Esophagus squamous epithelium (tissue), 5 donors: ENCODE measurements around the gene GPC1. TPM values are rescaled to one million over a fixed set of nuclear protein-coding genes. Genes with fewer than 3 reads are reported as not detected.
"Not testable (repeated sequence)": the region's sequence is repeated elsewhere in the genome, so short reads cannot be mapped to it uniquely, and the experiment has no call there.

Experiments
- DNase-seq: peaks from one replicate; lab custom pipeline; 2025; lab: John Stamatoyannopoulos, UW
- H3K27ac ChIP-seq, 4 donors: fragments of 200-600 bp; sonication (generic); one replicate each; pipeline ENCODE4 v1.5.1; 2016 to 2019; ENCODE audit warnings: mild to moderate bottlenecking in 1 of 4
- H3K27me3 ChIP-seq, 4 donors: fragments of 200-600 bp; sonication (generic); 1 replicate in 3 of 4; 2 replicates in 1 of 4; pipeline versions ENCODE4 v1.5.1 to v1.6.0; 2017 to 2021; ENCODE audit warnings: antibody characterized with exemption in 1 of 4
- H3K36me3 ChIP-seq, 3 donors: fragments of 200-600 bp; sonication (generic); one replicate each; pipeline ENCODE4 v1.5.1; 2016 to 2019
- H3K4me1 ChIP-seq, 3 donors: fragments of 200-600 bp; sonication (generic); one replicate each; pipeline ENCODE4 v1.5.1; 2017 to 2019
- H3K4me3 ChIP-seq, 4 donors: fragments of 200-600 bp; sonication (generic); 1 replicate in 3 of 4; 2 replicates in 1 of 4; pipeline ENCODE4 v1.5.1; 2016 to 2019; ENCODE audit warnings: mild to moderate bottlenecking in 2 of 4, moderate library complexity in 1 of 4
- H3K9me3 ChIP-seq, 3 donors: fragments of 200-600 bp; sonication (generic); one replicate each; pipeline ENCODE4 v1.5.1; 2016 to 2019
- CTCF ChIP-seq, 6 experiments: fragments of 450-650 bp in 4 of 6; fragments of 200-600 bp in 2 of 6; sonication (generic) in 2 of 6; IDR thresholded peaks; one replicate each; pipeline ENCODE4 v1.5.1; 2016 to 2019; ENCODE audit warnings: antibody characterized with exemption in 6 of 6, mild to moderate bottlenecking in 4 of 6, moderate library complexity in 4 of 6
- POLR2A ChIP-seq, 4 donors: fragments of 450-650 bp; IDR thresholded peaks; one replicate each; pipeline ENCODE4 v1.6.1; 2017; ENCODE audit warnings: antibody characterized with exemption in 4 of 4, mild to moderate bottlenecking in 4 of 4, moderate library complexity in 3 of 4
- WGBS, 2 donors: methylation state at CpG; one replicate each; pipeline ENCODE4 v1.1.5; 2018; 5-methylcytosine and 5-hydroxymethylcytosine counted together
- intact Hi-C: fragments of 100-400 bp; cut with DNase I; formaldehyde crosslinking; loops from one replicate; pipeline ENCODE4 v1.15.0; 2022
- total RNA-seq, 4 donors: library from RNA; depleted of rRNA; stranded (reverse); fragments of >200 nt; gene quantifications; one replicate each; pipeline ENCODE4 v1.1.0, GENCODE V29; 2016
- donor health status: DM: yes; HTN: yes; CAD: no.

The GPC1 gene
- total RNA-seq: 100 to 1,000 TPM in 1 of 4 donors, 10 to 100 TPM in 3; 59.3 to 129 (median 78.6) TPM

- DNase-seq: no peak
- peak within 1 kb of the TSS; percentile 93 to 99 (median 98) for H3K27ac ChIP-seq
- no peaks in the 10 kb centered on the region for H3K9me3 ChIP-seq
- peak in 1 of 6 experiments; percentile 7 for TF ChIP-seq CTCF (IDR thresholded peaks at IDR 0.05)
- TF ChIP-seq POLR2A (IDR thresholded peaks at IDR 0.05): peak in 3 of 4 donors; percentile 20 to 64 (median 43)
- H3K36me3 ChIP-seq: peaks cover 0 to 7% (median 0%) of the 10 kb centered on the region in 3 donors
- H3K4me3 ChIP-seq: peak within 1 kb of the TSS; percentile 63 to 90 (median 72)
- peaks cover 44 to 78% (median 52%) of the 10 kb centered on the region in 3 donors for H3K4me1 ChIP-seq
- peaks cover 0 to 39% (median 0%) of the 10 kb centered on the region in 4 donors for H3K27me3 ChIP-seq
- no CpG with 5 or more reads among the region's 77 CpGs for WGBS, 2 donors
- intact Hi-C loops: no loop called here
Measured at GRCh38 chr2:240435457-240435947, at the start of gene GPC1. GPC1 (plus strand) TSS chr2:240435663; CDS start chr2:240435919, 256 bp downstream.

GRCh38 chr2:240386326-240386725 lies 49.1 kb upstream of the GPC1 start:
- Histone ChIP-seq H3K27ac (no peak overlapping the region), H3K4me3 (no peak overlapping the region), H3K27me3 (peaks cover 0 to 5% (median 0%) of the 10 kb centered on the region in 4 donors), H3K4me1 (peaks cover 0 to 20% (median 12%) of the 10 kb centered on the region in 3 donors), H3K36me3 (no peaks in the 10 kb centered on the region), H3K9me3 (no peaks in the 10 kb centered on the region)
- no peak for TF ChIP-seq POLR2A (IDR thresholded peaks at IDR 0.05)
- TF ChIP-seq CTCF (IDR thresholded peaks at IDR 0.05): no peak
- no peak for DNase-seq
- intact Hi-C loops: no loop called here
- 82 to 91% methylated on average over 5 to 7 of the region's 12 CpGs for WGBS, 2 donors

- H3K4me1 ChIP-seq: peaks cover 0 to 20% (median 12%) of the 10 kb centered on the region in 3 donors
- intact Hi-C loops, H3K27me3 ChIP-seq, H3K27ac ChIP-seq, DNase-seq, H3K4me3 ChIP-seq, H3K9me3 ChIP-seq, H3K36me3 ChIP-seq: not testable (repeated sequence)
- 79 to 95% methylated on average over 4 of the region's 4 CpGs for WGBS, 2 donors
Measured at GRCh38 chr2:240386743-240387142, 48.7 kb upstream of the GPC1 start.

- WGBS, 2 donors: 80 to 84% methylated on average over 9 of the region's 9 CpGs
- no peaks in the 10 kb centered on the region for H3K9me3 ChIP-seq
- intact Hi-C loops: no loop called here
Measured at GRCh38 chr2:240387325-240387668, 48.2 kb upstream of the GPC1 start.

GRCh38 chr2:240387669-240388358 lies 47.6 kb upstream of the GPC1 start:
- Histone ChIP-seq H3K27ac (peak overlapping the region in 1 of 4 donors; percentile 39), H3K4me3 (no peak overlapping the region), H3K9me3 (no peaks in the 10 kb centered on the region), H3K4me1 (peaks cover 0 to 20% (median 12%) of the 10 kb centered on the region in 3 donors), H3K27me3 (peaks cover 0 to 5% (median 0%) of the 10 kb centered on the region in 4 donors), H3K36me3 (no peaks in the 10 kb centered on the region)
- no peak for DNase-seq
- 64 to 80% methylated on average over 6 to 13 of the region's 16 CpGs for WGBS, 2 donors
- intact Hi-C loops: no loop called here
- no peak for TF ChIP-seq CTCF (IDR thresholded peaks at IDR 0.05)
- TF ChIP-seq POLR2A (IDR thresholded peaks at IDR 0.05): no peak

More at GRCh38 chr2:240387325-240387668, 48.2 kb upstream of the GPC1 start:
- Histone ChIP-seq H3K4me1 (peaks cover 0 to 20% (median 12%) of the 10 kb centered on the region in 3 donors), H3K27me3 (peaks cover 0 to 5% (median 0%) of the 10 kb centered on the region in 4 donors), H3K4me3 (no peak overlapping the region), H3K36me3 (no peaks in the 10 kb centered on the region), H3K27ac (no peak overlapping the region)
- TF ChIP-seq CTCF (IDR thresholded peaks at IDR 0.05) (no peak), POLR2A (IDR thresholded peaks at IDR 0.05) (no peak)
- no peak for DNase-seq
